Fibroblast of skin of abdomen (primary cell): ENCODE measurements around the gene ATRN.

Source experiments
- DNase-seq: peaks from one replicate; pipeline ENCODE4 v3.0.0-alpha.2; 2013

ATRN gene

DNA sequence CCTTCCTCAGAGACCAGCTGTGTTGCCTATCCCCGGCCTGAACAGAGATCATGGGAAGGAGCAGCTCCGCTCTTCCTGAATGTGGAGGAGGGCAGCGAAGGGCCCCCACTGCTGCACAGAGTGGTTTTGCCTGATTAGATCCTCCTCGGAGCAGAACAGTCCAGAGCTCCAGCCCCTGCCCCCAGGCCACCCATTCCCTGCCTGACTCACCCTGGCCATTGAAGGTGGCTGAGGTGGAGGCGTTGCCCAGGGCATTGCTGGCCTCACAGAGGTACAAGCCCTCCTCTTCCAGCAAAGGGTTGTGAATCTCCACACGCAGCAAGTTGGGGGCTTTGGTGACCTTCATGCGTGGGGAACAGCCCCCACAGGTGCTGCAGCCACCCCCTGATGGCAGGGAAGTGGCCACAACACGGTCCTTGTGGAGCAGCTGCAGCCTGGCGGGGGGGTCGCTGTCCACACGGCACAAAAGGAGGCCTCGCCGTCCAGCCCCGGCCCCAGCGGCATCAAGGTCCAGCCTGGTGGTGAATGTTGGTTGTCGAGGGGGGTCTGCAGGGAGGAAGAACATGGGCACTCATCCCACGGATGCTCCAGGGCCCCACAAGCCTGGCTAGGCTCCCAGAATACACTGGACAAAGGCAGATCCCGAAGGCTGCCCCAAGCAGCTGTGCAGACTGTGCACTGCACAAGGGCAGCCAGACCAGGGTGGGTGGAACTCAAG is 226.9 kb downstream of the ATRN start:
- DNase-seq, result no peak

DNA sequence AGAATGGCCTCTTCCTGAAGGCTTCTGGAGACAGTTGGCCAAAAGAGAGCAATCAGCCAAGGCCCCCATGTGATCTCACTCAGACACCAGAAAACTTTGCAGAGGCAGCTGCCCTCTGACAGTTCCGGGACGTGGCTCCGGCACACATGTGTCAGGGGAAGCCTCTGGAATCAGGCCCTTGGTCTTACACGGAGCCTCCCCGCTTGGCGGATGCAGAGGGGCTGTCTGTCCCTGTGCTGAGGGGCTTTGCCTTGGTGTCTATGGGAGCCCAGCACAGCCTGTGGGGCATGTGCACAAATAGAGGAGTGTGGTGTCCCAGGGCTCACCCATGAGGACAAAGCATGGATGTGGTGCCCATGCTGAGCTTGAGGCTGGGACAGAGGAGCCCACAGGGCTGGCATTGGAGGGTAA is 227.8 kb downstream of the ATRN start:
- no peak for DNase-seq

DNA sequence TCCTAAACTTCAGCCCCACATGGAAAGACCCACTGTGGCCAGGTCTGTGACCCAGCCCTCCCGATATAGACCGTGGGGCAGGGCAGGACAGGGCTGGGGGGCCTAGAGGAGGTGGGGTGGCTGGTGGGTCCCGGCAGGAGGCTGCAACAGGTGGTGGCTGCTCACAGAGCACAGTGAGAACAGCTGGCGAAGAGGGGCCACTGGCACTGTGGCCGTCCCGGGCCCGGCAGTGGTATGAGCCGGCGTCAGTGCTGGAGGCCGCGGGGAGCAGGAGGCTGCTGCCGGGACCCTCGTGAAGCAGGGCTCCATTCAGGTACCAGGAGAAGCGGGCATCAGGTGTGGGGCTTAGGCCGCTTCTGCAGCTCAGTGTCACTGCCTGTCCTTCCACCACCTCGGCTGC is 228.2 kb downstream of the ATRN start:
- DNase-seq, result no peak
